SIG-M5 (cell line): ENCODE results near the gene AKR1A1.
"Not testable (repeated sequence)": the region's sequence is repeated elsewhere in the genome, so short reads cannot be mapped to it uniquely, and the experiment has no call there.

Experiments
- DNase-seq: peaks from one replicate; lab custom pipeline; 2025; lab: John Stamatoyannopoulos, UW

Gene AKR1A1

GRCh38 chr1:45569962-45570581, 19.4 kb downstream of the AKR1A1 start:
- no peak for DNase-seq

DNA sequence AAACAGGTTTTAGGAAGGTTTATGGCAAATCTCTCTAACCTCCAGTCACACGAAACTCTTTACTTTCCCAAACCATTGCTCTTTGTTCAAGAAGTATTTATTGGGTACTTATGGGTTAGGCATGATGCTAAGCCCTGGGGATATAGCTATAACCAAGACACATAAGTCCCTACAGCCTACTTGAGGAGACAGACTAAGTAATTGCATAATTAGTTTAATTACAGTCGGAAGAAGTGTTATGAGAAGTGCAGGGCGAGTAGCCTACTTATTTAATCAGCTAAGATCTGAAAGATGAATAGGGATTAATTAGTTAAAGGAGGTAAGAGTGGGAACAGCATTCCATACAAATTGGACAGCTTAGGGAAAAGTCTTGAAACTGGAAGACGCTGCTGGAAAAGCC, 20.0 kb downstream of the AKR1A1 start:
- no peak for DNase-seq

DNA sequence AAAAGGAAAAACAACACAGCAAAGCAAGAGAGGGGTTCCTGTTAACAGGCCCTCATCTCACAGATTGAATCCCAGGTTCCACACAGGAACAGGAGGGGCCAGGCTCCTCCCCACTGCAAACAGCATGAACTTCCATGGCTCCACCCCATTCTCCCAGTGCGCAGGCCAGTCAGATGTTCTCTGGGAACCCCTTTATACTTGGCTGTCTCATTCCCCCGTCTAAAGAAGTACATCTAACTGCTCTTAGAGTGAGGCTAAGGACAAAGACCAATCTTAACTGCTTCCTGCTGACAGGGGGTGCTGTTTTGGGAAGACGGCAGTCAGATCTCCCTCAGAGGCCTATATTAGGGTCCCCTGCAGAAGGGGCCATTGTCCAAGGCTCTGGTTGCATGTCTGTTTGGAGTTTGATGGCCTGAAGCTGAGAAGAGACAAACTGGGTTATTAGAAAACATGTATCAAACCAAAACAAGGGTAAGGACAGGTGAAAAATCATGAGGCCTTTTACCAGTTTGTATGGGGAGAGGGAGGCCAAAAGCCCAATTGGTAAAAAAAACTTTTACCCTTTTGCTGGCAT, 22.7 kb downstream of the AKR1A1 start:
- DNase-seq = no peak

DNA sequence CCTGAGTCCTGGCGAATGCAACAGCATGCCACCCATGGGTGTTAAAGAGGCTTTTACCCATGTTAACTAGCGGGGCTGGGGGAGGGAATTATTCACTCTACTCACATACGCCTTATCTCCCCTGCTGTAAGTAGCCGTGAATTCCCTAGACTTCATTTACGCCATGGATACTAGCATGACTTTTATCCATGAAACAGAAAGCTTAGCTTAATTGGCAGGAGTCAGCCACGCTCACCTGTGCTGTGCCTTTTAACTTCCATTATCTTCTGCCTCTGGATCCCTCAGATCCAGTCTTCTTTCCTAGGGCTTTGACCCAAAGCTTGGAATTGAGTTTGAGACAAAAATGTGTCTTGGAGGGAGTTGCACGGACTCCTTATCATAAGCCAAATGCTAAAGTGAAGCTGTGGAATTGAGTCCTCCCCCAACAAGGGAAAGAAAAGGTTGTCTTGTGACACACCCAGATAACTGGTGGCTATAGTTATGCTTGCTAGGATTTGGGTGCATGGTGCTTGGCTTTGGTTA, 23.5 kb downstream of the AKR1A1 start:
- no peak for DNase-seq

DNA sequence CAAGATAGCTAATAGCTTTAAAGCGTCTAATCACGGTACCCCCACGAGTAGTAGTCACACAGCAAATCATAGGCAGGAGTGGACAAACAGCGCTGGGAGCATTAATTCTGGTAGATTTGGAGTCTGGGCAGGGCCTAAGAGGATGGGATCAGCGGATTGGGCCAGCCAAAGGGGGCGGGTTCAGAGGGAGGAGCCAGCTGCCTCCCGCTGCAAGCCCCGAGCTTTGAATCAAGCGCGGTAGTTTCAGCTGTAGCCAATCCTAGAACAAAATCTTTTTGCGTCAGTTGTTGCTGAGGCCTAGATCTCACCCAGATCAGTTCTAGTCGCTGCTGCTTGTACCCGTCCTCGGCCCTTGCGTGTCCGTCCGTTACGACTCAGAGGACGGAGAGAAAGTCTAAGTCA, 32.6 kb downstream of the AKR1A1 start:
- peak; percentile 76 for DNase-seq

DNA sequence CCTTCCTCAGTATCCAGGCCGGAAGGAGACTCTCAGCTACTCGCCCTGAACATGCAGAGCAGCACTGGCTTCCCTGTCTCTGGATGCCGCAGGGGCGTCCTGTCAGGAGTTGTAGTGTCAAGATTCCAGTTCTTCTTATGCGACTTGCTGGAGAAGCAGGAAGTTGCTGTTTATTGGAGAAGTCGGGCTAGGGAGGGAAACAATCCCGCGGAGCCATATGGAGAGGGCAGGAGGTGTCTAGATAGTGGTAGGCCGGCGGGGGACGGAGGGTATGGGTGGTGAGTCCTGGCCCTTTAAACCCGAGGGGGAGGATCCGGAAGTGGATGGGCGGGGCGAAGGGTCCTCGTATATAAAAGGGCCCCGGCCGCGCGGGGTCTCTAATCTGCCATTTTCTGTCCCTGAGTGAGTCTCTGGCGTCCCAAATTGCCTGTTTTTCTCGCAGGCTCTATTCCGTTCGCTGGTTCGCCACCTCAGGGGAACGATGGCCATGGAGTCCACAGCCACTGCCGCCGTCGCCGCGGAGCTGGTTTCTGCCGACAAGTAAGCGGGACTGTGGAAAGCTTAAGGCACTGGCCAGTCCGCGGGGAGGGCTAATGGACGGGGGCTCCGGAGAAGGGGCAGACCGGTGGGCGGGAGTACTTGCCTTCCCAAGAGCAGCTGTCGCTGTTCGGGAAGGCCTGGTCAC, 33.2 kb downstream of the AKR1A1 start, which contains the start of gene NASP:
Gene NASP (plus strand): TSS at position 376 of the 685 bp plus-strand sequence. CDS start 106 bp downstream, at position 482.
- no peak for DNase-seq

DNA sequence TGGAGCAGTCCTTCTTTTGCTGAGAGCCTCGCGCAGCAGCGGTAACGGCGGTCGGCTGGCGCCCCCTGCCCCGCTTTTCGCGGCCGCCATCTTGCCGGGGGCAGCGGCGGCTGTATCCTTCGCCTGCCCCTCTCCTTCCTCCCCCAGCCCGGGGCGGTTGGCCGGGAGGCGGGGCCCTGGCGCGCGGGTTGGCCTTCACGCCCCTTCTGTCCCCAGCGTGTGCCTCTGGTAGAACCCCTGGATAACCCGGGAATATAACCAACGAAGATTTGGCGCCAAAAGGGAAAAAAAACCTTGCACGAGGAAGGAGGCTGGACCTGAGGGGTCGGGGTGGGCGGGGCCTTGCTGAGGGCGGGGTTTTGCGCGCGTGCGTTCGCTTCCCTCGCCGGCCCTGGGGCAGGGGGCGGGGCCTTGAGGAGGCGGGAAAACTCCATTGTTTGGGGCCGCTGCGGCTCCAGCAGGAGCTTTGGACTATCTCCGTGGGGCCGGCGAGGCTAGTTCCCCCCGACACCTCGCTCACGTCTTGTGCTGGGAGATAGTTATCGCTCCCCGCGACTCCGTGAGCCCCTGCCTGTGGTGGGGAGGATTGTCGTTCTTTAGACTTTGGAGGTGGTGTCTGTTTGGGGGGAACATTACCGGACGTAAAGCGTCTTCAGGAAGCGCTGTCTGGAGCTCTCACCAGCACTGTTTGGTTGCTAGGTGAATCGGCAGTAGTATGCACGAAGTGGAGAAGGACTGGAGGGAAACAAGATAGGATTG, 33.9 kb downstream of the AKR1A1 start:
- DNase-seq = peak; percentile 11

GRCh38 chr1:45585110-45585426, 34.4 kb downstream of the AKR1A1 start:
- no peak for DNase-seq

- no peak for DNase-seq
Measured at GRCh38 chr1:45585496-45586075, 35.0 kb downstream of the AKR1A1 start.

DNA sequence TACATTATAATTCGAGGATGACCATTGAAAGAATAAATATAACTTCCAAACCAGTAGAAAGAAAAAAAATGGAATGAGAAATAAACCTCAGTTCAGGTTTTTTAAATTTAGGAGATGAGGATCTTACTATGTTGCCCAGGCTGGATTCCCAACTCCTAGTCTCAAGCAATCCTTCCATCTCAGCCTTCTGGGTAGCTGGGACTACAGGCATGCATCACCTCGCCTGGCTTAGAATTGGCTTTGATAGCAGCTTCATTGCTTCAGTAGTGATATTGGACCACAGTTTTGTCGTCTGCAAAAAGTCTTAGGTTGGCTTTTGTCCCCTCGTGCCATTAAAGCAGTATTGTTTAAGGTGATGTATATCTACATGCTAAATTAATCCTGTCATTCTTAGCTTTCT, 36.1 kb downstream of the AKR1A1 start:
- no peak for DNase-seq

GRCh38 chr1:45589861-45590260, 39.2 kb downstream of the AKR1A1 start:
- no peak for DNase-seq

GRCh38 chr1:45594412-45594811, 43.8 kb downstream of the AKR1A1 start:
- DNase-seq = no peak

DNA sequence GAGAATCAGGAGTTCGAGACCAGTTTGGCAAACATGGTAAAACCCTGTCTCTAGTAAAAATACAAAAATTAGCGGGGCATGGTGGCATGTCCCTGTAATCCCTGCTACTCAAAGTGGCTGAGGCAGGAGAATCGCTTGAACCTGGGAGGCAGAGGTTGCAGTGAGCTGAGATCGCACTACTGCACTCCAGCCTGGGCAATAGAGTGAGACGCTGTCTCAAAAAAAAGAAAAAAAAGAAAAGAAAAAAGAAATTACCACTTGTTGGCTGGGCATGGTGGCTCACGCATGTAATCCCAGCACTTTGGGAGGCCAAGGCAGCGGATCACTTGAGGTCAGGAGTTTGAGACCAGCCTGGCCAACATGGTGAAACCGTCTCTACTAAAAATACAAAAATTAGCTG, 46.1 kb downstream of the AKR1A1 start:
- DNase-seq = not testable (repeated sequence)

DNA sequence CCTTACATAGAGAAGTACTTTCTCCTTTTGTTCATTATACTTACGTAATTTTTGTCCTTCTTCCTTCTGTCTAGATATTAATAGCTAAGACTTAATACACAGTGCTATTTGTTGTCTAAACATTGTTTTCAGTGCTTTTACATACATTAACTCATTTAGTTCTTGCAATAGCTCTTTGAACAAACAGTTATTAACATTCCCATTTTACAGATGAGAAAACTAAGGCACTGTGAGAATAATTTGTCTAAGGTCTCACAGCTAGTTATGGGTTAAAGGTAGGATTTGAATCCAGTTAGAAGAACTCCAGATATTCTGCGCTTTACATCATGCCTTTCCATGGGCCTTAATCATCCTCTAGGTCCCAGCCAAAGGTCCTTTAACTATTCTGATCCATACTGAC, 53.6 kb downstream of the AKR1A1 start:
- no peak for DNase-seq

DNA sequence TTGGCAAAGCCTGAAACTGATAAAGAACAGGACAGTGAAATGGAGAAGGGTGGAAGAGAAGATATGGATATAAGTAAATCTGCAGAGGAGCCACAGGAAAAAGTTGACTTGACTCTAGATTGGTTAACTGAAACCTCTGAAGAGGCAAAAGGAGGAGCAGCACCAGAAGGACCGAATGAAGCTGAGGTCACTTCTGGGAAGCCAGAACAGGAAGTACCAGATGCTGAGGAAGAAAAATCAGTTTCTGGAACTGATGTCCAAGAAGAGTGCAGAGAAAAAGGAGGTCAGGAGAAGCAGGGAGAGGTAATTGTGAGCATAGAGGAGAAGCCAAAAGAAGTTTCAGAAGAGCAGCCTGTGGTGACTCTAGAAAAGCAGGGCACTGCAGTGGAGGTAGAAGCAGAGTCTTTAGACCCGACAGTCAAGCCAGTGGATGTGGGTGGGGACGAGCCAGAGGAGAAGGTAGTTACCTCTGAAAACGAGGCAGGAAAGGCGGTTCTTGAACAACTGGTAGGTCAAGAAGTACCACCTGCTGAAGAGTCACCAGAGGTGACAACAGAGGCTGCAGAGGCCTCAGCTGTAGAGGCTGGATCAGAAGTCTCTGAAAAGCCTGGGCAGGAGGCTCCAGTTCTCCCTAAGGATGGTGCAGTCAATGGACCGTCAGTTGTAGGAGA, 56.9 kb downstream of the AKR1A1 start:
- no peak for DNase-seq

GRCh38 chr1:45608175-45609156, 57.8 kb downstream of the AKR1A1 start:
- DNase-seq = no peak

GRCh38 chr1:45610589-45611226, 60.1 kb downstream of the AKR1A1 start:
- DNase-seq = no peak

DNA sequence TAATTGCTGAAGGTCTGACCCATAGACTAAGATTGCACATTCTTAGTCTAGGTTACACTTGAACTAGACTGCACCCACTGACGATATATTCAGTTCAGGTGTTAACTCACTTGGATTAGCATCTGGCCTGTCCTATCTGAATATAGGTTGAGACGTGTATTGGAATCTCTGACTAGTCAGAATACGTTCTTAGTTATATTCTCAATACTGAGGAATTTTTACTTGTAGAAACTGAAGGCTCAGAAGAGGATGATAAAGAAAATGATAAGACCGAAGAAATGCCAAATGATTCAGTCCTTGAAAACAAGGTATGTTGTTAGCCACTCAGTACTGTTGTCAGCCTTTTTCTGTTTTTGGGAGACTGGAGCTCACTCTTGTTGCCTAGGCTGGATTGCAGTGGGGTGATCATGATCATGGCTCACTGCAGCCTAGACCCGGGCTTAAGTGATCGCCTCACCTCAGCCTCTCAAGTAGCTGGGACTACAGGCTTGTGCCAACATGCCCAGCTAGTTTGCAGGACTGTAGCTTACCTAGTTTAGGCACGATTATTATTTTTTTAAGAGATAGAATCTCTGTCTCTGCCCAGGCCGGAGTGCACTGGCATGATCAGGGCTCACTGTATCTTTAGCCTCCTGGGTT, 62.4 kb downstream of the AKR1A1 start:
- no peak for DNase-seq

DNA sequence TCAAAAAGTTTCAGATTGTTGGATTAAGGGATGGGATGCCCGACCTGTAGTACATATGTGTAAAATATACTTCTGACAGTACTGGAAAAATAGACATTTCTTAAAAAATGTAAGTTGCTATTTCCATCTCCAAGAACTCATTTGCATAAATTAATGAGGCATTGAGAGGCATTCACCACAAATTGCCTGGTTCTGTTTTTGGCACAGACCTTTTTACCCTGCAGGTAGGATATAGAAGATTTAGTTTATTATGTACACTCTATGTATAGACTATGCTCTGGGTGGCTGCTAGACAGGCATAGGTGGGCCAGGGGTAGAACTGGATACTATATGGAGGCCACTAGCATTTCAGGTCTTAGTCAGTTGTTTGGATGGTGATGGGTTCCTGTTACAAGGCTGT, 65.3 kb downstream of the AKR1A1 start:
- no peak for DNase-seq

DNA sequence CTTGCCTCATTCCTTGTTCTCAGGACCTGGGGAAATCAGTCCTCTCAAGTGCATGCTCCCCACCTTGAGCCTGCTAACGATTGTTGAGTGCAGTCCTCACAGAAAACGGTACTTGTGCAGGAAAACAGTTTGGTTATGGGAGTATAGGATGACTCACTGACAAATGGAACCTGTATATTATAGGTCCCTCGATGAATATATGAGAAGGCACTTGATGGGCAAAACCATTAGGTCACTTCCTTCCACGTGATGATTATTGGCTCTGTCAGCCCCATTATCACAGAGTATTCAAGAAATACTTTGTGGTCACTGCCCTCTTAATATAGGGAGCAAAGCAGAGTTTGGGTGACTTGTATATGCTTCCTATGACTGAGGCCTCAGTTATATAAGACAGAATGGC, 67.0 kb downstream of the AKR1A1 start:
- DNase-seq = no peak
